Stimulated activated CD4-positive, alpha-beta T cell treated with anti-CD3 and anti-CD28 coated beads, Interleukin-4, amount 100 ng/mL, for 48 hours (primary cell): Measurements from ENCODE around the gene PPIF.
"Not testable (repeated sequence)": the region's sequence is repeated elsewhere in the genome, so short reads cannot be mapped to it uniquely, and the experiment has no call there.

Experiments used
- DNase-seq, 2 donors: peaks; one replicate each; pipeline ENCODE4 v3.0.0-alpha.2; 2020; ENCODE audit warnings: low read depth in 2 of 2

Gene PPIF

GRCh38 chr10:79331709-79332108, 15.6 kb upstream of the PPIF start:
- peak; percentile 67 to 87 for DNase-seq

GRCh38 chr10:79332610-79333315, 14.5 kb upstream of the PPIF start:
- DNase-seq, result not testable (repeated sequence)

GRCh38 chr10:79333513-79333912, 13.8 kb upstream of the PPIF start:
- no peak for DNase-seq

- DNase-seq, result no peak
Observed at GRCh38 chr10:79334573-79334972, 12.7 kb upstream of the PPIF start.

GRCh38 chr10:79335094-79335469, 12.2 kb upstream of the PPIF start:
- DNase-seq, result no peak

GRCh38 chr10:79335470-79336235, 11.6 kb upstream of the PPIF start:
- no peak for DNase-seq

- no peak for DNase-seq
Observed at GRCh38 chr10:79336276-79336675, 11.0 kb upstream of the PPIF start.

- no peak for DNase-seq
Observed at GRCh38 chr10:79336739-79337138, 10.5 kb upstream of the PPIF start.

- DNase-seq, result not testable (repeated sequence)
Observed at GRCh38 chr10:79337783-79338469, 9.3 kb upstream of the PPIF start.

- DNase-seq, result no peak
Observed at GRCh38 chr10:79339266-79339665, 8.0 kb upstream of the PPIF start.

- DNase-seq, result no peak
Observed at GRCh38 chr10:79340646-79341244, 6.5 kb upstream of the PPIF start.

- no peak for DNase-seq
Observed at GRCh38 chr10:79342295-79342761, 4.9 kb upstream of the PPIF start.

- no peak for DNase-seq
Observed at GRCh38 chr10:79342811-79343561, 4.3 kb upstream of the PPIF start.

GRCh38 chr10:79344502-79345195, 2.6 kb upstream of the PPIF start:
- DNase-seq, result no peak

- DNase-seq, result no peak
Observed at GRCh38 chr10:79345241-79346011, 1.8 kb upstream of the PPIF start.

- no peak for DNase-seq
Observed at GRCh38 chr10:79346012-79346340, 1.3 kb upstream of the PPIF start.

- no peak for DNase-seq
Observed at GRCh38 chr10:79346388-79347225, 662 bp upstream of the PPIF start.

- peak; percentile 65 to 72 for DNase-seq
Observed at GRCh38 chr10:79347894-79348639, 798 bp downstream of the PPIF start.

- no peak for DNase-seq
Observed at GRCh38 chr10:79348640-79348988, 1.3 kb downstream of the PPIF start.
